HCT116 (cell line): ENCODE data around the gene TLX1. TPM values are rescaled to one million over a fixed set of nuclear protein-coding genes. Genes with fewer than 3 reads are reported as not detected.

Source experiments
- ATAC-seq: fragments of 200-7000 bp; cut with Tn5 transposase; 2 replicates; pipeline ENCODE4 v1.9.1; 2020; ENCODE audit warnings: mild to moderate bottlenecking, moderate library complexity
- BruUV-seq: library from RNA; stranded (reverse); fragments of 400-500 nt; replicated peaks from 2 replicates; lab custom pipeline; 2021; lab: Mats Ljungman, UMichigan
- CTCF ChIA-PET: fragments of 300-600 bp; sonication (Branson Sonifier 250); formaldehyde crosslinking; loops from one replicate; lab custom pipeline; 2021; ENCODE audit warnings: antibody characterized with exemption; lab: Charles Lee
- POLR2A ChIA-PET: fragments of 300-600, 350-600 bp; sonication (Branson Sonifier 250); formaldehyde crosslinking; loops from one replicate; lab custom pipeline; 2021; ENCODE audit warnings: antibody characterized with exemption; lab: Charles Lee
- RAD21 ChIA-PET, 2 experiments: fragments of 300-600 bp; sonication (Branson Sonifier 250); formaldehyde crosslinking; loops; one replicate each; lab custom pipeline; 2023; ENCODE audit warnings: low total read pairs in 2 of 2; ENCODE audit not compliant: uncharacterized antibody in 2 of 2, unreplicated experiment in 2 of 2, low non-redundant PET in 1 of 2; lab: Charles Lee
- DNase-seq: peaks from one replicate; pipeline ENCODE4 v3.0.0-alpha.2; 2010; ENCODE audit warnings: low read depth, low spot score
- H2AFZ ChIP-seq: fragments of 200-600 bp; shearing (Covaris generic), sonication (generic); 2 replicates; pipeline ENCODE4 v1.6.1; 2017; ENCODE audit warnings: low read depth, mixed run types, mixed read lengths, antibody characterized with exemption, low read length; ENCODE audit not compliant: poor library complexity, severe bottlenecking
- H3K27ac ChIP-seq: 2 replicates; pipeline ENCODE4 v1.5.1; 2012; ENCODE audit warnings: low read depth, low read length
- H3K27me3 ChIP-seq: fragments of 200-600 bp; sonication (generic); 2 replicates; pipeline ENCODE4 v1.6.1; 2016; ENCODE audit warnings: mixed run types, low read length, mixed read lengths; ENCODE audit not compliant: insufficient read depth
- H3K36me3 ChIP-seq, 2 experiments: fragments of 200-500 bp in 1 of 2; fragments of 200-600 bp in 1 of 2; sonication (Bioruptor generic) in 1 of 2; sonication (generic) in 1 of 2; 2 replicates each; pipeline versions ENCODE4 v1.5.1 to v1.6.1; 2014 to 2016; ENCODE audit warnings: low read length in 2 of 2, inconsistent platforms in 1 of 2, mixed read lengths in 1 of 2, mixed run types in 1 of 2; ENCODE audit not compliant: insufficient read depth in 2 of 2, control insufficient read depth in 1 of 2
- H3K4me1 ChIP-seq, 2 experiments: fragments of 200-600 bp in 1 of 2; sonication (generic) in 1 of 2; 2 replicates each; pipeline versions ENCODE4 v1.5.1 to v1.6.1; 2012 to 2017; ENCODE audit warnings: low read length in 2 of 2, inconsistent platforms in 1 of 2, mild to moderate bottlenecking in 1 of 2, mixed read lengths in 1 of 2, mixed run types in 1 of 2, moderate library complexity in 1 of 2; ENCODE audit not compliant: insufficient read depth in 2 of 2, control insufficient read depth in 1 of 2
- H3K4me2 ChIP-seq: fragments of 200-600 bp; sonication (generic); 2 replicates; pipeline ENCODE4 v1.6.1; 2017; ENCODE audit warnings: mixed run types, low read length, mixed read lengths
- H3K4me3 ChIP-seq, 2 experiments: fragments of 200-600 bp in 1 of 2; sonication (generic) in 1 of 2; replicated peaks in 1 of 2; 2 replicates each; pipeline ENCODE4 v1.5.1; 2011 to 2016; ENCODE audit warnings: low read length in 2 of 2, control low read depth in 1 of 2, low read depth in 1 of 2, mild to moderate bottlenecking in 1 of 2, mixed read lengths in 1 of 2, mixed run types in 1 of 2
- H3K79me2 ChIP-seq: fragments of 200-600 bp; sonication (generic); 2 replicates; pipeline ENCODE4 v1.6.1; 2017; ENCODE audit warnings: mild to moderate bottlenecking, mixed run types, low read length, moderate library complexity, mixed read lengths; ENCODE audit not compliant: insufficient read depth
- H3K9ac ChIP-seq: fragments of 200-600 bp; sonication (generic); 2 replicates; pipeline ENCODE4 v1.6.1; 2016; ENCODE audit warnings: low read length, mixed read lengths
- H3K9me2 ChIP-seq: fragments of 200-600 bp; sonication (generic), shearing (Covaris generic); 2 replicates; pipeline ENCODE4 v1.6.1; 2017; ENCODE audit warnings: mixed run types, mild to moderate bottlenecking, moderate library complexity; ENCODE audit not compliant: insufficient read depth
- H3K9me3 ChIP-seq, 2 experiments: fragments of 200-500 bp in 1 of 2; fragments of 200-600 bp in 1 of 2; sonication (Bioruptor generic) in 1 of 2; sonication (generic) in 1 of 2; 2 replicates each; pipeline ENCODE4 v1.6.1; 2014 to 2017; ENCODE audit warnings: low read length in 2 of 2, mixed read lengths in 2 of 2, inconsistent platforms in 1 of 2, low read depth in 1 of 2, mild to moderate bottlenecking in 1 of 2, mixed run types in 1 of 2, moderate library complexity in 1 of 2; ENCODE audit not compliant: control insufficient read depth in 1 of 2, insufficient read depth in 1 of 2
- H4K20me1 ChIP-seq: fragments of 200-600 bp; sonication (generic), shearing (Covaris generic); 2 replicates; pipeline ENCODE4 v1.6.1; 2017; ENCODE audit warnings: mixed run types, mild to moderate bottlenecking, moderate library complexity; ENCODE audit not compliant: insufficient read depth
- CTCF ChIP-seq, 3 experiments: fragments of 200-600 bp in 1 of 3; sonication (generic) in 1 of 3; IDR thresholded peaks in 2 of 3; conservative IDR thresholded peaks in 1 of 3; 2 replicates each; pipeline ENCODE4 v1.5.1; 2012 to 2017; ENCODE audit warnings: low read depth in 2 of 3, low read length in 2 of 3, antibody characterized with exemption in 1 of 3, borderline replicate concordance in 1 of 3, control low read depth in 1 of 3, mild to moderate bottlenecking in 1 of 3, mixed read lengths in 1 of 3, mixed run types in 1 of 3, moderate library complexity in 1 of 3; ENCODE audit not compliant: insufficient read depth in 1 of 3
- EZH2 ChIP-seq: fragments of 200-600 bp; sonication (generic); IDR thresholded peaks from 2 replicates; pipeline ENCODE4 v1.6.1; 2017; ENCODE audit warnings: antibody characterized with exemption, mixed run types
- RAD21 ChIP-seq: IDR thresholded peaks from 2 replicates; pipeline ENCODE4 v1.6.1; 2012; ENCODE audit warnings: low read depth, mild to moderate bottlenecking
- REST ChIP-seq: IDR thresholded peaks from 2 replicates; pipeline ENCODE4 v1.6.1; 2012; ENCODE audit warnings: low read depth
- TCF7L2 ChIP-seq: IDR thresholded peaks from 2 replicates; pipeline ENCODE4 v1.7.0; 2011; ENCODE audit warnings: borderline replicate concordance, inconsistent platforms; ENCODE audit not compliant: insufficient read depth, insufficient read length; ENCODE audit errors: extremely low read depth
- ZBTB33 ChIP-seq: IDR thresholded peaks from 2 replicates; pipeline ENCODE4 v1.6.1; 2011; ENCODE audit warnings: mild to moderate bottlenecking, low read length, moderate library complexity; ENCODE audit not compliant: insufficient replicate concordance; ENCODE audit errors: extremely low read depth
- ZFX ChIP-seq: fragments of 450-650 bp; IDR thresholded peaks from 2 replicates; pipeline ENCODE4 v1.6.1; 2017
- ZNF274 ChIP-seq: fragments of 200-500 bp; sonication (Bioruptor generic); IDR thresholded peaks from 2 replicates; pipeline ENCODE4 v1.6.1; 2014; ENCODE audit warnings: mild to moderate bottlenecking, low read depth, low read length, inconsistent platforms
- intact Hi-C: fragments of 100-400 bp; cut with micrococcal nuclease; formaldehyde crosslinking; loops from 2 replicates; pipeline ENCODE4 v1.10.0; 2022
- total RNA-seq: library from RNA; stranded (reverse); gene quantifications from one replicate; pipeline ENCODE4 v1.2.1, GENCODE V29; 2021; ENCODE audit not compliant: unreplicated experiment

Gene TLX1
- total RNA-seq, 1 experiment from 2014 or later = not detected

GRCh38 chr10:101151395-101151794 lies 20.3 kb downstream of the TLX1 start:
- H3K9me3 ChIP-seq = no peaks in the 10 kb centered on the region
- no peak overlapping the region for H3K4me3 ChIP-seq
- no peaks in the 10 kb centered on the region for H4K20me1 ChIP-seq
- no peak overlapping the region for H3K4me2 ChIP-seq
- no peak for TF ChIP-seq EZH2
- TF ChIP-seq RAD21 = no peak
- TF ChIP-seq ZNF274 = no peak
- TF ChIP-seq TCF7L2 = no peak
- no peak for TF ChIP-seq REST
- no peak for TF ChIP-seq ZFX
- TF ChIP-seq CTCF (IDR thresholded peaks at IDR 0.05 in 2 of 3, conservative IDR thresholded peaks at IDR 0.05 in 1 of 3; ENCODE audit: borderline replicate concordance in 1 of 3, insufficient read depth in 1 of 3, low read depth in 2 of 3, low read length in 2 of 3) = no peak
- TF ChIP-seq ZBTB33 = no peak
- no peaks in the 10 kb centered on the region for H3K79me2 ChIP-seq
- DNase-seq = no peak
- no peaks in the 10 kb centered on the region for H3K36me3 ChIP-seq
- no peak for ATAC-seq
- no peaks in the 10 kb centered on the region for H3K4me1 ChIP-seq
- no peak overlapping the region for H3K9ac ChIP-seq
- ChIA-PET CTCF (interaction anchor here (1.0 to 6.2 kb wide), 5 partner anchors 9 to 452 kb away, joined by 4 to 50 read pairs (median 4); no protein-coding TSS in a partner anchor), POLR2A (no interaction called here), RAD21 (no interaction called here)
- no peak overlapping the region for H2AFZ ChIP-seq
- no TSS peak for BruUV-seq
- H3K27ac ChIP-seq = no peak overlapping the region
- H3K9me2 ChIP-seq = no peaks in the 10 kb centered on the region
- intact Hi-C loops = no loop called here
- H3K27me3 ChIP-seq = no peaks in the 10 kb centered on the region
